Measurements from ENCODE around the gene YWHAQ.
A peak's percentile ranks its signal among the peaks of the same experiment; 100 is the strongest.

Gene YWHAQ

GRCh38 chr2:9631878-9632700, 1.3 kb upstream of the YWHAQ start:
- no peak overlapping the region for H3K4me3 ChIP-seq (ENCODE audit: low read depth, low read length)
- no peak for DNase-seq
- no peak for TF ChIP-seq CTCF (IDR thresholded peaks at IDR 0.05; ENCODE audit: low read depth, low read length)
- H3K9me3 ChIP-seq: no peaks in the 10 kb centered on the region
- peaks cover 30% of the 10 kb centered on the region for H3K36me3 ChIP-seq
- H3K4me1 ChIP-seq: peaks cover 3% of the 10 kb centered on the region
- H3K27me3 ChIP-seq: no peaks in the 10 kb centered on the region

GRCh38 chr2:9631553-9631819, 689 bp upstream of the YWHAQ start:
- Histone ChIP-seq H3K27me3 (no peaks in the 10 kb centered on the region), H3K9me3 (no peaks in the 10 kb centered on the region), H3K36me3 (peaks cover 36% of the 10 kb centered on the region), H3K4me1 (peaks cover 3% of the 10 kb centered on the region), H3K4me3 (ENCODE audit: low read depth, low read length) (peak overlapping the region; percentile 56)
- DNase-seq: no peak
- TF ChIP-seq CTCF (IDR thresholded peaks at IDR 0.05; ENCODE audit: low read depth, low read length): no peak

- no peaks in the 10 kb centered on the region for H3K27me3 ChIP-seq
- TF ChIP-seq CTCF (IDR thresholded peaks at IDR 0.05; ENCODE audit: low read depth, low read length): no peak
- peaks cover 49% of the 10 kb centered on the region for H3K36me3 ChIP-seq
- no peaks in the 10 kb centered on the region for H3K9me3 ChIP-seq
- peak; percentile 88 for DNase-seq
- H3K4me3 ChIP-seq (ENCODE audit: low read depth, low read length): peak overlapping the region; percentile 95
- H3K4me1 ChIP-seq: peaks cover 3% of the 10 kb centered on the region
These were observed 571 bp downstream of the YWHAQ start for GRCh38 chr2:9630117-9630735.

- no peak for TF ChIP-seq CTCF (IDR thresholded peaks at IDR 0.05; ENCODE audit: low read depth, low read length)
- no peak for DNase-seq
- no peaks in the 10 kb centered on the region for H3K9me3 ChIP-seq
- H3K4me1 ChIP-seq: peaks cover 3% of the 10 kb centered on the region
- peak overlapping the region; percentile 95 for H3K4me3 ChIP-seq (ENCODE audit: low read depth, low read length)
- H3K36me3 ChIP-seq: peaks cover 54% of the 10 kb centered on the region
- no peaks in the 10 kb centered on the region for H3K27me3 ChIP-seq
These were observed 1.3 kb downstream of the YWHAQ start for GRCh38 chr2:9629222-9630116.

GRCh38 chr2:9627310-9627709, 3.5 kb downstream of the YWHAQ start:
- DNase-seq: no peak
- Histone ChIP-seq H3K4me3 (ENCODE audit: low read depth, low read length) (no peak overlapping the region), H3K27me3 (no peaks in the 10 kb centered on the region), H3K9me3 (no peaks in the 10 kb centered on the region), H3K36me3 (peaks cover 76% of the 10 kb centered on the region), H3K4me1 (peaks cover 3% of the 10 kb centered on the region)
- TF ChIP-seq CTCF (IDR thresholded peaks at IDR 0.05; ENCODE audit: low read depth, low read length): no peak
